COLO668 (cell line): ENCODE data around the gene DCST2.

Source experiments
- DNase-seq: peaks from one replicate; lab custom pipeline; 2025; ENCODE audit not compliant: unreplicated experiment; lab: John Stamatoyannopoulos, UW

DCST2 gene

GRCh38 chr1:155050560-155051341, 17.2 kb upstream of the DCST2 start, which contains the start of gene ADAM15:
ADAM15 (plus strand) TSS chr1:155051316; CDS start chr1:155051387, 71 bp downstream.
- peak; percentile 90 for DNase-seq

GRCh38 chr1:155049651-155050559, 16.3 kb upstream of the DCST2 start:
- DNase-seq: no peak

- DNase-seq: no peak
Observed at GRCh38 chr1:155048449-155049334, 15.1 kb upstream of the DCST2 start.

- peak; percentile 82 for DNase-seq
Observed at GRCh38 chr1:155044812-155045657, 11.5 kb upstream of the DCST2 start.

GRCh38 chr1:155044365-155044764, 10.8 kb upstream of the DCST2 start:
- DNase-seq: no peak

GRCh38 chr1:155043793-155044192, 10.2 kb upstream of the DCST2 start:
- DNase-seq: no peak

- peak; percentile 18 for DNase-seq
Observed at GRCh38 chr1:155043301-155043702, 9.7 kb upstream of the DCST2 start.

- DNase-seq: no peak
Observed at GRCh38 chr1:155042789-155043188, 9.2 kb upstream of the DCST2 start.

GRCh38 chr1:155040358-155041093, 6.9 kb upstream of the DCST2 start:
- DNase-seq: no peak

- DNase-seq: no peak
Observed at GRCh38 chr1:155039308-155039669, 5.7 kb upstream of the DCST2 start.

- no peak for DNase-seq
Observed at GRCh38 chr1:155038602-155039307, 5.2 kb upstream of the DCST2 start.

GRCh38 chr1:155037851-155038441, 4.4 kb upstream of the DCST2 start:
- no peak for DNase-seq

GRCh38 chr1:155037043-155037442, 3.5 kb upstream of the DCST2 start:
- no peak for DNase-seq

GRCh38 chr1:155035936-155036335, 2.4 kb upstream of the DCST2 start:
- no peak for DNase-seq

- no peak for DNase-seq
Observed at GRCh38 chr1:155034318-155035208, 982 bp upstream of the DCST2 start.

GRCh38 chr1:155032886-155033285, 695 bp downstream of the DCST2 start:
- no peak for DNase-seq

GRCh38 chr1:155030899-155031298, 2.7 kb downstream of the DCST2 start:
- no peak for DNase-seq
